K562 (cell line): ENCODE results near the gene SIM2. TPM values are rescaled to one million over a fixed set of nuclear protein-coding genes. Genes with fewer than 3 reads are reported as not detected.

Source experiments
- ATAC-seq: fragments of 200-7000 bp; cut with Tn5 transposase; 3 replicates; pipeline ENCODE4 v1.9.1; 2020; ENCODE audit warnings: moderate library complexity
- BruUV-seq: library from RNA; stranded (reverse); fragments of 400-500 nt; replicated peaks from 2 replicates; lab custom pipeline; 2021; lab: Mats Ljungman, UMichigan
- CTCF ChIA-PET: fragments of 300-600 bp; formaldehyde crosslinking; extraction: SDS; loops from one replicate; lab custom pipeline; 2021; ENCODE audit warnings: low intra/inter-chr PET ratio; lab: Yijun Ruan, JAX
- POLR2A ChIA-PET: fragments of 300-600, 350-650 bp; sonication (Branson Sonifier 250); formaldehyde crosslinking; extraction: SDS; loops from one replicate; lab custom pipeline; 2021; ENCODE audit warnings: antibody characterized with exemption, inconsistent platforms; lab: Yijun Ruan, JAX
- DNase-seq, 4 experiments: peaks; one replicate each; pipeline versions ENCODE4 v3.0.0 to v3.0.0-alpha.2; 2011 to 2018; ENCODE audit warnings: low spot score in 3 of 4, mixed read lengths in 3 of 4; ENCODE audit errors: extremely low read depth in 1 of 4
- FAIRE-seq: peaks from 2 replicates; lab custom pipeline; 2011; peaks lifted over from hg19 to GRCh38; lab: Jason Lieb, UNC
- H2AFZ ChIP-seq: 2 replicates; pipeline ENCODE4 v1.6.0; 2011; ENCODE audit warnings: low read depth, low read length, control low read depth, inconsistent platforms
- H3K27ac ChIP-seq: fragments of 200-600 bp; 3 replicates; pipeline ENCODE4 v1.8.0; 2011; ENCODE audit warnings: low read depth, mild to moderate bottlenecking, control low read depth, inconsistent platforms, low read length, moderate library complexity, mixed read lengths; ENCODE audit errors: extremely low read depth
- H3K27me3 ChIP-seq, 2 experiments: fragments of 300-600 bp in 1 of 2; 2 replicates in 1 of 2; 3 replicates in 1 of 2; pipeline versions ENCODE4 v1.6.0 to v1.8.0; 2011; ENCODE audit warnings: inconsistent platforms in 2 of 2, low read length in 2 of 2, mild to moderate bottlenecking in 1 of 2, mixed read lengths in 1 of 2, moderate library complexity in 1 of 2; ENCODE audit not compliant: control insufficient read depth in 2 of 2, insufficient read depth in 2 of 2
- H3K36me3 ChIP-seq: fragments of 300-600 bp; 3 replicates; pipeline ENCODE4 v1.8.0; 2011; ENCODE audit warnings: mild to moderate bottlenecking, low read length, inconsistent platforms; ENCODE audit not compliant: control insufficient read depth, insufficient read depth
- H3K4me1 ChIP-seq, 2 experiments: fragments of 200-600 bp in 1 of 2; replicated peaks in 1 of 2; 2 replicates in 1 of 2; 3 replicates in 1 of 2; pipeline versions ENCODE4 v1.5.1 to v1.8.0; 2011; ENCODE audit warnings: inconsistent platforms in 2 of 2, low read length in 2 of 2, mild to moderate bottlenecking in 1 of 2, mixed read lengths in 1 of 2, moderate library complexity in 1 of 2; ENCODE audit not compliant: control insufficient read depth in 2 of 2, insufficient read depth in 2 of 2
- H3K4me2 ChIP-seq: 2 replicates; pipeline ENCODE4 v1.6.1; 2011; ENCODE audit warnings: low read length, control low read depth, inconsistent platforms, mixed read lengths; ENCODE audit not compliant: insufficient read depth
- H3K4me3 ChIP-seq: fragments of 200-600 bp; sonication (generic), shearing (Covaris generic); 2 replicates; pipeline ENCODE4 v1.5.1; 2016; ENCODE audit warnings: control low read depth, inconsistent platforms
- H3K79me2 ChIP-seq: fragments of 200-600 bp; 3 replicates; pipeline ENCODE4 v1.8.0; 2011; ENCODE audit warnings: low read length, inconsistent platforms; ENCODE audit not compliant: control insufficient read depth, insufficient read depth
- H3K9ac ChIP-seq, 2 experiments: 2 replicates each; pipeline versions ENCODE4 v1.6.0 to v1.6.1; 2011; ENCODE audit warnings: low read depth in 2 of 2, low read length in 2 of 2, control low read depth in 1 of 2, inconsistent platforms in 1 of 2, mild to moderate bottlenecking in 1 of 2, mixed read lengths in 1 of 2; ENCODE audit not compliant: insufficient read depth in 1 of 2
- H3K9me1 ChIP-seq: one replicate; pipeline ENCODE4 v1.6.0; 2011; ENCODE audit warnings: inconsistent platforms, mild to moderate bottlenecking, low read length, moderate library complexity; ENCODE audit not compliant: control insufficient read depth, insufficient read depth
- H3K9me3 ChIP-seq: replicated peaks from 2 replicates; pipeline ENCODE4 v1.5.1; 2011; ENCODE audit warnings: low read depth, low read length, inconsistent platforms; ENCODE audit not compliant: control insufficient read depth, insufficient read depth
- H4K20me1 ChIP-seq: replicated peaks from 2 replicates; pipeline ENCODE4 v1.6.1; 2011; ENCODE audit warnings: low read length, inconsistent platforms, mixed read lengths; ENCODE audit not compliant: control insufficient read depth, insufficient read depth
- MEIS2 ChIP-seq: fragments of 450-650 bp; IDR thresholded peaks from 2 replicates; pipeline ENCODE4 v1.6.1; 2014; ENCODE audit warnings: mild to moderate bottlenecking; ENCODE audit not compliant: partially characterized antibody
- MTA2 ChIP-seq: fragments of 450-650 bp; IDR thresholded peaks from 2 replicates; pipeline ENCODE4 v1.6.1; 2016; ENCODE audit warnings: low read depth
- WGBS: fragments of 100-300 bp; shearing (Covaris generic); methylation state at CpG from one replicate; pipeline ENCODE4 v1.1.6; 2016; ENCODE audit warnings: low coverage, mixed read lengths; ENCODE audit not compliant: insufficient coverage; ENCODE audit errors: missing lambda C conversion rate; 5-methylcytosine and 5-hydroxymethylcytosine counted together
- in situ Hi-C: fragments of 300-500 bp; cut with MboI; formaldehyde crosslinking; loops from 4 replicates; pipeline ENCODE4 v1.15.0; 2018; ENCODE audit warnings: inconsistent platforms, mixed read lengths
- intact Hi-C: fragments of 100-400 bp; cut with micrococcal nuclease; formaldehyde crosslinking; loops from 2 replicates; pipeline ENCODE4 v1.14.2; 2022
- polyA plus RNA-seq, 8 experiments: library from polyadenylated mRNA; depleted of rRNA in 4 of 8; stranded (reverse) in 5 of 8; unstranded in 3 of 8; fragments of >200 nt; fragmentation: Nextera tagmentation in 2 of 8; fragmentation: Illumina TruSeq in 1 of 8; extraction: Ambion mirVana in 2 of 8; extraction: Trizol in 1 of 8; gene quantifications; 2 replicates each; pipeline versions ENCODE4 v1.2.1 to v1.2.3, GENCODE V29; 2011 to 2014; ENCODE audit warnings: inconsistent platforms in 1 of 8, missing spikeins in 1 of 8
- total RNA-seq, 7 experiments: library from RNA; depleted of rRNA in 6 of 7; stranded (reverse); fragments of >200 nt in 6 of 7; fragmentation: Illumina TruSeq in 2 of 7; extraction: Trizol in 2 of 7; gene quantifications; 2 replicates each; pipeline versions ENCODE4 v1.2.1 to v1.2.3, GENCODE V29; 2011 to 2021; ENCODE audit warnings: low replicate concordance in 1 of 7
- TF ChIP-seq, protein P1 (sequence below), 2 experiments: IDR thresholded peaks in 1 of 2; conservative IDR thresholded peaks in 1 of 2; 2 replicates each; pipeline ENCODE4 v1.6.1; 2016; ENCODE audit warnings: low read depth in 2 of 2, mild to moderate bottlenecking in 1 of 2, missing compliant biosample characterization in 1 of 2, missing genetic modification characterization in 1 of 2, moderate library complexity in 1 of 2

Gene SIM2
- total and polyA plus RNA-seq, 9 of the 15 experiments (the other 6 are each of a cell fraction or from before 2014, with no cell fraction given): 0.07 to 0.11 (median 0.08) TPM; not detected in 6

DNA sequence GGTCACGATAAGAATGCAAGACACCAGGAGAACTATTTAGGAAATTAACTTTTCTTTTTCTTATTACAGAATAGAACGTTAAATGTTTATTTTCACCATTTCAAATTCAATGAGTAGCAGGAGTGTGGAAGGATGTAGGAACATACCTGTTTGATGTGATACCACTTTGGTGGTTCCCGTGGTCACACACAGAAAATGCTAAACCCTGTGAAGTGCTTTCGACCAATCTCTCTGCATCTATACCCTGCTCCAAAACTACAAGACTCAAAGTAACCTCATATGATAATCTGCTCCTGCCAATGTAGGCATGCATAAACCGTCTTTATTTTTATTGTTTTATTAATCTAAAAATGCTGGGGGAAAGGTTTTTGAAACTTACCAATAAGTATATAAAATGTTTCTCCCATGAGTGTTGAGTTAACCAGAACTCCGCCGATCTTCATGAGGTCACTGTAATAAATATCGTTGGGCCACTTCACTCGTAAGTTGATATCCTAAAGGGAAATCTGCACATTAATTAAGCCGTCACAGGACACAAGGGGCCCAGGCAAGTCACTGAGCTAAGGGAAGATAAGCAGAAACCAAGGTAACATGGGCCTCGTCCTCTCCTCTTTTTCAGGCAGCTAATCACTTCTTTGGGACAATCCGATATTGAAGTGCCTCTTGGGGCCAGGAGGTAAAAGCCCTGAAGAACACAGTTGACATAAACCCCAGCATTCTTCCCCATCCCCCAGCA lies 60.6 kb downstream of the SIM2 start:
- Histone ChIP-seq H4K20me1 (no peaks in the 10 kb centered on the region), H3K27me3 (no peaks in the 10 kb centered on the region), H2AFZ (no peak overlapping the region), H3K36me3 (0 out of 3 replicates have a peak, but pooled peaks cover 4% of the 10 kb centered on the region), H3K9me1 (no peaks in the 10 kb centered on the region), H3K79me2 (no peaks in the 10 kb centered on the region), H3K9ac (no peak overlapping the region), H3K4me3 (no peak overlapping the region), H3K4me2 (no peak overlapping the region), H3K4me1 (no peaks in the 10 kb centered on the region), H3K27ac (no peak overlapping the region), H3K9me3 (no peaks in the 10 kb centered on the region)
- no peak for DNase-seq
- no peak for FAIRE-seq
- 49% methylated on average over 12 of the region's 12 CpGs for WGBS
- POLR2A ChIA-PET: interaction anchor here (0.6 kb wide), 1 partner anchor 135 kb away, joined by 3 read pairs; no protein-coding TSS in a partner anchor
- ATAC-seq: no peak
- CTCF ChIA-PET: interaction anchor here (0.6 kb wide), 1 partner anchor 32 kb away, joined by 3 read pairs; no protein-coding TSS in a partner anchor
- TF ChIP-seq, protein P1, sequence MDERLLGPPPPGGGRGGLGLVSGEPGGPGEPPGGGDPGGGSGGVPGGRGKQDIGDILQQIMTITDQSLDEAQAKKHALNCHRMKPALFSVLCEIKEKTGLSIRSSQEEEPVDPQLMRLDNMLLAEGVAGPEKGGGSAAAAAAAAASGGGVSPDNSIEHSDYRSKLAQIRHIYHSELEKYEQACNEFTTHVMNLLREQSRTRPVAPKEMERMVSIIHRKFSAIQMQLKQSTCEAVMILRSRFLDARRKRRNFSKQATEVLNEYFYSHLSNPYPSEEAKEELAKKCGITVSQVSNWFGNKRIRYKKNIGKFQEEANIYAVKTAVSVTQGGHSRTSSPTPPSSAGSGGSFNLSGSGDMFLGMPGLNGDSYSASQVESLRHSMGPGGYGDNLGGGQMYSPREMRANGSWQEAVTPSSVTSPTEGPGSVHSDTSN (CRISPR knock-in tag; IDR thresholded peaks at IDR 0.05; ENCODE audit: low read depth): no peak
- TF ChIP-seq, protein P1 (tag; conservative IDR thresholded peaks at IDR 0.05; ENCODE audit: low read depth): peak; percentile 38; the same call in 1 of the 2 replicates
- TF ChIP-seq MEIS2: peak; percentile 5
- no peak for TF ChIP-seq MTA2
- in situ Hi-C loops: no loop called here
- no TSS peak for BruUV-seq
- intact Hi-C loops: no loop called here
